Pancreas (tissue), 10 donors: ENCODE measurements around the gene CLSTN2. TPM values are rescaled to one million over a fixed set of nuclear protein-coding genes. Genes with fewer than 3 reads are reported as not detected.
A peak's percentile ranks its signal among the peaks of the same experiment; 100 is the strongest.

Experiments used
- ATAC-seq, 4 donors: fragments of 200-7000 bp; cut with Tn5 transposase; one replicate each; pipeline versions ENCODE4 v1.8.0 to v1.9.1; 2020; ENCODE audit warnings: mild to moderate bottlenecking in 4 of 4, moderate library complexity in 4 of 4
- DNase-seq, 6 donors: peaks; one replicate each; pipeline ENCODE4 v3.0.0-alpha.2; 2020
- FAIRE-seq: peaks from 2 replicates; lab custom pipeline; 2012; peaks lifted over from hg19 to GRCh38; lab: Jason Lieb, UNC
- H3K27ac ChIP-seq, 4 donors: fragments of 200-600 bp; sonication (generic); 1 replicate in 3 of 4; 2 replicates in 1 of 4; pipeline versions ENCODE4 v1.5.0 to v1.8.0; 2020
- H3K27me3 ChIP-seq, 4 donors: fragments of 200-600 bp; one replicate each; pipeline ENCODE4 v1.8.0; 2021
- H3K36me3 ChIP-seq, 3 donors: fragments of 200-600 bp; sonication (generic) in 1 of 3; one replicate each; pipeline versions ENCODE4 v1.5.0 to v1.8.0; 2020 to 2021
- H3K4me1 ChIP-seq, 3 donors: fragments of 200-600 bp; one replicate each; pipeline ENCODE4 v1.8.0; 2021
- H3K4me3 ChIP-seq, 4 donors: fragments of 200-600 bp; sonication (generic) in 2 of 4; one replicate each; pipeline versions ENCODE4 v1.5.0 to v1.8.0; 2020 to 2021
- H3K9me3 ChIP-seq, 4 donors: fragments of 200-600 bp; one replicate each; pipeline ENCODE4 v1.8.0; 2021
- WGBS, 2 donors: extraction: QIAGEN DNeasy Blood & Tissue Kit; methylation state at CpG; one replicate each; pipeline ENCODE4 v1.1.7; 2013; 5-methylcytosine and 5-hydroxymethylcytosine counted together
- intact Hi-C, 3 donors: fragments of 100-400 bp; cut with DNase I; formaldehyde crosslinking; loops; one replicate each; pipeline versions ENCODE4 v1.11.1 to v1.14.2; 2022
- polyA plus RNA-seq, 2 donors: library from polyadenylated mRNA; stranded (reverse); fragments of 200-250 nt; gene quantifications; one replicate each; pipeline ENCODE4 v1.2.3, GENCODE V29; 2013
- total RNA-seq, 6 donors: library from RNA; stranded (reverse); fragmentation: NEBNext Ultra II Directional in 4 of 6; extraction: Animal tissue kit (Norgen Biotek cat#: 25700) in 4 of 6; gene quantifications; one replicate each; pipeline versions ENCODE4 v1.2.1 to v1.2.4, GENCODE V29; 2021 to 2023
- TF ChIP-seq, protein P1 (sequence below), 4 donors: fragments of 200-600 bp; sonication (generic) in 3 of 4; IDR thresholded peaks; one replicate each; pipeline versions ENCODE4 v1.5.0 to v1.8.0; 2021; ENCODE audit warnings: antibody characterized with exemption in 4 of 4
- donor health status: healthy with polysubstance abuse.
- donor health status: DM: no; HTN: no; CAD: no; lungs with moderate emphysema.
- donor health status: DM: no; HTN: no; CAD: no.
- donor health status: control.
- donor health status: control.
- donor health status: Bipolar disorder and iron deficiency.
- donor health status: DM: yes; HTN: yes; CAD: no.
- donor health status: DM: no; HTN: no; CAD: no.
- donor health status: DM: no; HTN: no; CAD: no.
- donor health status: DM: yes; HTN: yes; CAD: no.

The CLSTN2 gene
- total and polyA plus RNA-seq, 8 donors, result 0.65 to 9.3 (median 2.9) TPM

DNA sequence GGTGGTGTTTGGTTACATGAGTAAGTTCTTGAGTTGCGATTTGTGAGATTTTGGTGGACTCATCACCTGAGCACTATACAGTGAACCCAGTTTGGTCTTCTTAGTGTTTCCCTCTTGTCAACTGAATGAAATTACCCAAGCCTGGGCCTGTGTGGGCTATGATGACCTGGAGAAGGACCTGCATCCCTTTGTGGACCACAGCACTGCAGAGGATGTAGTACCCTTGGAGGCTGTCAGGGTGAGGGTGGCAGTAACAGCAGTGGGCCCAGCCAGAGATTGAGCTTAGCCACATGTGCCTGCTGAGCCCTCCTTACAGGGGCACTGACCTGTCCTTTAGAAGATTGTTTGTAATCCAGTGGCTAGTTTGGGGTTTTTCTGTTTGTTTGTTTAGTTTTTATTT lies 492.8 kb downstream of the CLSTN2 start:
- intact Hi-C loops, result no loop called here
- no peaks in the 10 kb centered on the region for H3K9me3 ChIP-seq
- FAIRE-seq, result no peak
- H3K4me3 ChIP-seq, result no peak overlapping the region
- no peak for DNase-seq
- no peaks in the 10 kb centered on the region for H3K36me3 ChIP-seq
- WGBS, 2 donors, result 87% methylated on average over 1 of the region's 1 CpG
- TF ChIP-seq, protein P1, sequence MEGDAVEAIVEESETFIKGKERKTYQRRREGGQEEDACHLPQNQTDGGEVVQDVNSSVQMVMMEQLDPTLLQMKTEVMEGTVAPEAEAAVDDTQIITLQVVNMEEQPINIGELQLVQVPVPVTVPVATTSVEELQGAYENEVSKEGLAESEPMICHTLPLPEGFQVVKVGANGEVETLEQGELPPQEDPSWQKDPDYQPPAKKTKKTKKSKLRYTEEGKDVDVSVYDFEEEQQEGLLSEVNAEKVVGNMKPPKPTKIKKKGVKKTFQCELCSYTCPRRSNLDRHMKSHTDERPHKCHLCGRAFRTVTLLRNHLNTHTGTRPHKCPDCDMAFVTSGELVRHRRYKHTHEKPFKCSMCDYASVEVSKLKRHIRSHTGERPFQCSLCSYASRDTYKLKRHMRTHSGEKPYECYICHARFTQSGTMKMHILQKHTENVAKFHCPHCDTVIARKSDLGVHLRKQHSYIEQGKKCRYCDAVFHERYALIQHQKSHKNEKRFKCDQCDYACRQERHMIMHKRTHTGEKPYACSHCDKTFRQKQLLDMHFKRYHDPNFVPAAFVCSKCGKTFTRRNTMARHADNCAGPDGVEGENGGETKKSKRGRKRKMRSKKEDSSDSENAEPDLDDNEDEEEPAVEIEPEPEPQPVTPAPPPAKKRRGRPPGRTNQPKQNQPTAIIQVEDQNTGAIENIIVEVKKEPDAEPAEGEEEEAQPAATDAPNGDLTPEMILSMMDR (IDR thresholded peaks at IDR 0.05), result no peak
- peaks cover 0 to 2% (median 0%) of the 10 kb centered on the region in 3 donors for H3K4me1 ChIP-seq
- no peaks in the 10 kb centered on the region for H3K27me3 ChIP-seq
- ATAC-seq, result no peak
- H3K27ac ChIP-seq, result no peak overlapping the region

DNA sequence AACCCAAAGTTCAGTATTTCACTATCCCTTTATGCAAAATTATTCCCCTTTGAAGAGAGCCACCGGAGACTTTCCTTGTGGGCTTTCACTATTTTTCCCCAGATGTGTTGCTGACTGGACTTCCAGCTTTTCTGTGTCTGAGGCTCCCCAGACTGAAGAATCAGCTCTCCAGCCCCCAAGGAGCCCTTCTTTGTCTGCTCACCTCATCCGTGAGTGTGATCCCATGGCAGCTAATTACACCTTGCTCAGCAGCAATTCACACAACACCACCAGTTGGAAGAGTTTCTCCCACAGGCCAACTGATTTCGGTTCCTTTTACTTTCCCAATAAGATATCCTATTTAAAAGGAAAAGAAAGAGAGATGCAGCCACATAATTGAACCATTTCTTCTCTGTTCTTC lies 493.4 kb downstream of the CLSTN2 start:
- DNase-seq, result no peak
- Histone ChIP-seq H3K27me3 (no peaks in the 10 kb centered on the region), H3K4me3 (no peak overlapping the region), H3K4me1 (no peaks in the 10 kb centered on the region), H3K36me3 (no peaks in the 10 kb centered on the region), H3K9me3 (no peaks in the 10 kb centered on the region), H3K27ac (no peak overlapping the region)
- intact Hi-C loops, result no loop called here
- 76 to 90% methylated on average over 3 of the region's 3 CpGs for WGBS, 2 donors
- TF ChIP-seq, protein P1 (IDR thresholded peaks at IDR 0.05), result no peak
- ATAC-seq, result no peak
- FAIRE-seq, result no peak

DNA sequence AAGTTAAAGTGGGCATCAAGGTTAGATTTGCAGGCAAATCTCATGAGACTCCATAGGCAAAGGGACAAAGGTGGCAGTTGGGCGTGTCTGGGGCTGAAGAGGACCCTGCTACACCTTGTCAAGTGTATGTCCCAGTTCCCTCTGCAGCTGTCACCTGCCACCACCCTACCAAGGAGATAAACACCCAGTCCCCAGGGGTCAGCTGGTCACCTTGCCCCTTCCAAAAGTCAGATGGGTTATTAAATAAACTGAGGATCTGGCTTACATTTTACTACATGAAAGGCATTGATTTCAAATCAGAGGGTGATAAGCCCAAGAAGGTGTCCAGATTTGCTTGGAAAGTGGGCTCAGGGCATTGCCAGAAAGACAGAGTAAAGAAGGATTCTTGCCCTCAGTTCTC lies 494.8 kb downstream of the CLSTN2 start:
- Histone ChIP-seq H3K4me3 (no peak overlapping the region), H3K27ac (no peak overlapping the region), H3K27me3 (no peaks in the 10 kb centered on the region), H3K9me3 (no peaks in the 10 kb centered on the region), H3K36me3 (no peaks in the 10 kb centered on the region), H3K4me1 (no peaks in the 10 kb centered on the region)
- intact Hi-C loops, result no loop called here
- no peak for FAIRE-seq
- ATAC-seq, result no peak
- no peak for DNase-seq
- TF ChIP-seq, protein P1 (IDR thresholded peaks at IDR 0.05), result no peak
- 90% methylated on average over 1 of the region's 1 CpG for WGBS, 2 donors

DNA sequence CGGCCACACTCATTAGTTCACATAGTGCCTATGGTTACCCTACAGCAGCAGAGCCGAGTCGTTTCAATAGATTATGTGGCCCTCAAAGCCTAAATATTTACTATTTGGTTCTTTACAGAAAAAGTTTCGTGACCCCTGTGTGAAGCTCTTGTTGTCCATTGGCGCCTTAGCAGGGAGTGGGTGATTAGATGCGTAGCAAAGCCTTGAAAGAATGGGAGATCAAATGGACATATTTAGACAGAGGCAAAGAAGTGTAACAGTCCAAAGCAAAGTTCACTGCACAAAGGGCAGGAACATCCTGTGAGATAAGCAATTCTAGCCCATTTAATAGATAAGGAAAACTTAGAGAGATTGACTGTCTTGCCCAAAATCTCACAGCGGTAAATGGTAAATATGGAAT lies 495.5 kb downstream of the CLSTN2 start:
- ATAC-seq (no peak), FAIRE-seq (no peak), DNase-seq (no peak)
- TF ChIP-seq, protein P1 (IDR thresholded peaks at IDR 0.05), result no peak
- Histone ChIP-seq H3K9me3 (no peaks in the 10 kb centered on the region), H3K27me3 (no peaks in the 10 kb centered on the region), H3K36me3 (no peaks in the 10 kb centered on the region), H3K4me3 (no peak overlapping the region), H3K27ac (no peak overlapping the region), H3K4me1 (no peaks in the 10 kb centered on the region)
- 91 to 96% methylated on average over 7 of the region's 7 CpGs for WGBS, 2 donors
- intact Hi-C loops, result no loop called here

DNA sequence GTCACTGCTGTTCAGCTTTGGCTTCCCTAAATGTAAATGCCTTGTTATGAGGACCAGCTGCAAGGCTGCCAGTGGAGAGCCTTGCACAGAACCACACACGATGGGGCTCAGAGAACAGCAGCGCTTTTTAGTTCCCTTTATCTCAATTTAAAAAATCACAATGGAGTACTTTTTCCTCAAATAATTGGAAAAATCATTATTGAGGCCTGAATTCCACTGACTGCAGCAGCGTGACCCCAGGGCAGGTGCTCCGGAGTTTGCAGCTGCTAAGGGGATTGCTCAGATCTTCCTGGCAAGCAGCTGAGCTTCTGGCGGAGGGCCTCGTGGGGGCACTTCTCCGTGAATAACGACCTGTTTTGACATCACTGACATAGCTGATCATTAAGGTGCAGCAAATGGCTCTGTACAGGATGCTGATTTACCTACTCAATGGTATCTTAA lies 497.3 kb downstream of the CLSTN2 start:
- DNase-seq, result no peak
- Histone ChIP-seq H3K4me3 (no peak overlapping the region), H3K4me1 (no peaks in the 10 kb centered on the region), H3K27ac (no peak overlapping the region), H3K9me3 (no peaks in the 10 kb centered on the region), H3K36me3 (no peaks in the 10 kb centered on the region), H3K27me3 (no peaks in the 10 kb centered on the region)
- no peak for FAIRE-seq
- intact Hi-C loops, result no loop called here
- TF ChIP-seq, protein P1 (IDR thresholded peaks at IDR 0.05), result no peak
- ATAC-seq, result peak in 2 of 4 donors; percentile 30 to 55
- 26 to 43% methylated on average over 8 of the region's 8 CpGs for WGBS, 2 donors
